ENCODE results near the gene C1orf226. TPM values are rescaled to one million over a fixed set of nuclear protein-coding genes. Genes with fewer than 3 reads are reported as not detected.

C1orf226 gene
- total and polyA plus RNA-seq, 4 donors = 2.2 to 25.2 (median 10.8) TPM

DNA sequence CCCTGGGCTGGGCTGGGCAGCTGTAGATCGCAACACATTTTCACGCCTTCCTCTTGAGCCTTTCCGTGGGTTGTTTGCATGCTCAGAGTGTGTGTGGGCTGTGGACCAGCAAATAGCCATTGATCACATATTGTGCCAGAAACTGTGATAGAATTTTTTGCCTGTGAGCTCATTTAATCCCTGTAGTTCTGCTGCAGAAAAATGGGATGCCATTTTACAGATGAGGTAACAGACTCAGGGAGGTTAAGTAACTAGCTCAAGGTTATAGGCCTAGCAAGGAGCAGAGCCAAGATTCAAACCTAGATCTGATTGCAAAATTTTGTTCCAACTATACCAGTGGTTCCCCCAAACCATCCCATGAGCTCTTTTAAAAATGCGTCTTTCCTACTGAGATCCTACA is 15.4 kb upstream of the C1orf226 start:
- TF ChIP-seq HNF4A (conservative IDR thresholded peaks at IDR 0.05) (peak in 1 of 2 donors; percentile 46), JUND (IDR thresholded peaks at IDR 0.05) (no peak), YY1 (IDR thresholded peaks at IDR 0.05) (peak; percentile 80), RAD21 (IDR thresholded peaks at IDR 0.05) (peak in 1 of 2 donors; percentile 8)
- Histone ChIP-seq H3K4me3 (ENCODE audit: low read depth in 1 of 3, low read length in 3 of 3) (no peak overlapping the region), H3K4me1 (ENCODE audit: control insufficient read depth in 4 of 4, insufficient read depth in 4 of 4, low read length in 3 of 4) (peaks cover 14 to 49% (median 26%) of the 10 kb centered on the region in 4 donors), H3K36me3 (ENCODE audit: control insufficient read depth in 4 of 4, insufficient read depth in 3 of 4, low read depth in 1 of 4, low read length in 3 of 4) (no peaks in the 10 kb centered on the region), H3K9me3 (ENCODE audit: control insufficient read depth in 4 of 4, low read length in 3 of 4) (no peaks in the 10 kb centered on the region), H3K27me3 (ENCODE audit: control insufficient read depth in 4 of 4, insufficient read depth in 4 of 4, low read length in 3 of 4) (no peaks in the 10 kb centered on the region), H3K9ac (ENCODE audit: low read depth in 1 of 2, low read length in 2 of 2) (no peak overlapping the region), H3K27ac (ENCODE audit: low read depth in 1 of 2, low read length in 2 of 2) (peak overlapping the region; percentile 32 to 73)
- DNase-seq (ENCODE audit: low spot score) = no peak
- 42% methylated on average over 4 of the region's 4 CpGs for WGBS

DNA sequence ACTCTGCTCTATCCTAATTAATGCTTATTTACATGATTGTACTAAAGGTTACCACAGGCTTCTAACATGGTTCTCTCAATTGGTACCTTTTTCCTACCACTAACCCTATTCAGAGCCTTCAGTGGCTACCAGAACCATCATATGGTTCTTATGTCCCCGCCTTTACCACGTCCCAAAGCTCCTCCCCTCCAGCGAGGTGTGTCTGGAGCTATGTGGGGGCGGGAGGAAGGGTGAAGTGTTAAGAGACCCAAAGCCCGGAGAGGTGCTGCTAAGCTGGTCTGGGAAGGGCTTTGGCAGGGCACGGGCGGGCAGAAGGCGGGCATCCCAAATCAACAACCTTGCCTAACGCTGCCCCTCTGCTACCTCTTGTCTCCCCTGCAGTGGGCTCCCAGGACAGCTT is 14.9 kb upstream of the C1orf226 start:
- TF ChIP-seq HNF4G (IDR thresholded peaks at IDR 0.05) = no peak
- TF ChIP-seq, protein P1, sequence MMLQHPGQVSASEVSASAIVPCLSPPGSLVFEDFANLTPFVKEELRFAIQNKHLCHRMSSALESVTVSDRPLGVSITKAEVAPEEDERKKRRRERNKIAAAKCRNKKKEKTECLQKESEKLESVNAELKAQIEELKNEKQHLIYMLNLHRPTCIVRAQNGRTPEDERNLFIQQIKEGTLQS (IDR thresholded peaks at IDR 0.05) = no peak
- TF ChIP-seq RAD21 (IDR thresholded peaks at IDR 0.05) = no peak
- no peak for TF ChIP-seq SP1 (IDR thresholded peaks at IDR 0.05)
- TF ChIP-seq, protein P2, sequence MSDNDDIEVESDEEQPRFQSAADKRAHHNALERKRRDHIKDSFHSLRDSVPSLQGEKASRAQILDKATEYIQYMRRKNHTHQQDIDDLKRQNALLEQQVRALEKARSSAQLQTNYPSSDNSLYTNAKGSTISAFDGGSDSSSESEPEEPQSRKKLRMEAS (IDR thresholded peaks at IDR 0.05) = no peak
- no peak for TF ChIP-seq JUND (IDR thresholded peaks at IDR 0.05)
- TF ChIP-seq, protein P3, sequence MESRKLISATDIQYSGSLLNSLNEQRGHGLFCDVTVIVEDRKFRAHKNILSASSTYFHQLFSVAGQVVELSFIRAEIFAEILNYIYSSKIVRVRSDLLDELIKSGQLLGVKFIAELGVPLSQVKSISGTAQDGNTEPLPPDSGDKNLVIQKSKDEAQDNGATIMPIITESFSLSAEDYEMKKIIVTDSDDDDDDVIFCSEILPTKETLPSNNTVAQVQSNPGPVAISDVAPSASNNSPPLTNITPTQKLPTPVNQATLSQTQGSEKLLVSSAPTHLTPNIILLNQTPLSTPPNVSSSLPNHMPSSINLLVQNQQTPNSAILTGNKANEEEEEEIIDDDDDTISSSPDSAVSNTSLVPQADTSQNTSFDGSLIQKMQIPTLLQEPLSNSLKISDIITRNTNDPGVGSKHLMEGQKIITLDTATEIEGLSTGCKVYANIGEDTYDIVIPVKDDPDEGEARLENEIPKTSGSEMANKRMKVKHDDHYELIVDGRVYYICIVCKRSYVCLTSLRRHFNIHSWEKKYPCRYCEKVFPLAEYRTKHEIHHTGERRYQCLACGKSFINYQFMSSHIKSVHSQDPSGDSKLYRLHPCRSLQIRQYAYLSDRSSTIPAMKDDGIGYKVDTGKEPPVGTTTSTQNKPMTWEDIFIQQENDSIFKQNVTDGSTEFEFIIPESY (IDR thresholded peaks at IDR 0.05) = no peak
- no peaks in the 10 kb centered on the region for H3K9me3 ChIP-seq (ENCODE audit: control insufficient read depth in 4 of 4, low read length in 3 of 4)
- WGBS = 93% methylated on average over 9 of the region's 9 CpGs
- no peak for DNase-seq (ENCODE audit: low spot score)
- H3K27ac ChIP-seq (ENCODE audit: low read depth in 1 of 2, low read length in 2 of 2) = no peak overlapping the region
- H3K36me3 ChIP-seq (ENCODE audit: control insufficient read depth in 4 of 4, insufficient read depth in 3 of 4, low read depth in 1 of 4, low read length in 3 of 4) = no peaks in the 10 kb centered on the region
- no peak overlapping the region for H3K9ac ChIP-seq (ENCODE audit: low read depth in 1 of 2, low read length in 2 of 2)
- H3K4me3 ChIP-seq (ENCODE audit: low read depth in 1 of 3, low read length in 3 of 3) = no peak overlapping the region
- H3K27me3 ChIP-seq (ENCODE audit: control insufficient read depth in 4 of 4, insufficient read depth in 4 of 4, low read length in 3 of 4) = no peaks in the 10 kb centered on the region
- H3K4me1 ChIP-seq (ENCODE audit: control insufficient read depth in 4 of 4, insufficient read depth in 4 of 4, low read length in 3 of 4) = peaks cover 17 to 49% (median 28%) of the 10 kb centered on the region in 4 donors

DNA sequence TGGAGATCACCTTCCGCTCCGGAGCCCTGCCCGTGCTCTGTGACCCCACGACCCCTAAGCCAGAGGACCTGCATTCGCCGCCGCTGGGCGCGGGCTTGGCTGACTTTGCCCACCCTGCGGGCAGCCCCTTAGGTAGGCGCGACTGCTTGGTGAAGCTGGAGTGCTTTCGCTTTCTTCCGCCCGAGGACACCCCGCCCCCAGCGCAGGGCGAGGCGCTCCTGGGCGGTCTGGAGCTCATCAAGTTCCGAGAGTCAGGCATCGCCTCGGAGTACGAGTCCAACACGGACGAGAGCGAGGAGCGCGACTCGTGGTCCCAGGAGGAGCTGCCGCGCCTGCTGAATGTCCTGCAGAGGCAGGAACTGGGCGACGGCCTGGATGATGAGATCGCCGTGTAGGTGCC is 14.5 kb upstream of the C1orf226 start:
- Histone ChIP-seq H3K4me3 (ENCODE audit: low read depth in 1 of 3, low read length in 3 of 3) (no peak overlapping the region), H3K9me3 (ENCODE audit: control insufficient read depth in 4 of 4, low read length in 3 of 4) (no peaks in the 10 kb centered on the region), H3K4me1 (ENCODE audit: control insufficient read depth in 4 of 4, insufficient read depth in 4 of 4, low read length in 3 of 4) (peaks cover 18 to 52% (median 32%) of the 10 kb centered on the region in 4 donors), H3K9ac (ENCODE audit: low read depth in 1 of 2, low read length in 2 of 2) (no peak overlapping the region), H3K27ac (ENCODE audit: low read depth in 1 of 2, low read length in 2 of 2) (no peak overlapping the region), H3K36me3 (ENCODE audit: control insufficient read depth in 4 of 4, insufficient read depth in 3 of 4, low read depth in 1 of 4, low read length in 3 of 4) (no peaks in the 10 kb centered on the region), H3K27me3 (ENCODE audit: control insufficient read depth in 4 of 4, insufficient read depth in 4 of 4, low read length in 3 of 4) (no peaks in the 10 kb centered on the region)
- TF ChIP-seq JUND (IDR thresholded peaks at IDR 0.05) = no peak
- no peak for TF ChIP-seq RAD21 (IDR thresholded peaks at IDR 0.05)
- TF ChIP-seq SP1 (IDR thresholded peaks at IDR 0.05) = no peak
- TF ChIP-seq YY1 (IDR thresholded peaks at IDR 0.05) = no peak
- no peak for TF ChIP-seq FOXA1 (IDR thresholded peaks at IDR 0.05)
- TF ChIP-seq HNF4A (conservative IDR thresholded peaks at IDR 0.05) = no peak
- no peak for TF ChIP-seq NR2F2 (IDR thresholded peaks at IDR 0.05)
- no peak for TF ChIP-seq HNF4G (IDR thresholded peaks at IDR 0.05)
- TF ChIP-seq, protein P2 (IDR thresholded peaks at IDR 0.05) = no peak
- no peak for TF ChIP-seq TAF1 (conservative IDR thresholded peaks at IDR 0.05)
- TF ChIP-seq FOXA2 (IDR thresholded peaks at IDR 0.05) = no peak
- WGBS = 91% methylated on average over 36 of the region's 36 CpGs
- DNase-seq (ENCODE audit: low spot score) = no peak

Measured in liver (tissue), 9 donors.